ENCODE data around the gene PDGFD.

Gene PDGFD

GRCh38 chr11:103998826-103999508 lies 165.0 kb downstream of the PDGFD start:
- ATAC-seq, result no peak
- Mint-ChIP-seq H3K36me3 (ENCODE audit: low read depth) (no peaks in the 10 kb centered on the region), H3K4me3 (no peak overlapping the region), H3K9me3 (no peaks in the 10 kb centered on the region), H3K27ac (no peak overlapping the region), H3K4me1 (no peaks in the 10 kb centered on the region), H3K27me3 (no peaks in the 10 kb centered on the region)
- DNase-seq, result no peak

DNA sequence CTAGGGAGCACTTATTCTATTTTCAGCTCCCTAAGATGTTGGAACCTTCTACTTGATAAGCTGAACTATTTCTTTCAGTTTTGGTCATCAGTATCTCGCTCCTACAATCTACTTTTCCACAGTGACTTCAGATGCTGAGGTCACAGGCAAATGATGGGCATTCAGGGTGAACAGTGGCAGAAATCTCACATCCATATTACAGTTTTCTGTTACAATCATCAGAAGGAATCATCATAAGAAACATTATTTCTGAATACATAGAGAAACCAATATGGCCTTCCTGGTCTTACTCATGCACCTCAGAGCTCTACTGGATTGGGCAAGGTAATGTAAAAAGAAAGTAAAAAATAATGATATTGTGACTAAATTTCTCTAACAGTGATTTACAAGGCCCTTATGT lies 166.9 kb downstream of the PDGFD start:
- Mint-ChIP-seq H3K4me1 (no peaks in the 10 kb centered on the region), H3K27me3 (no peaks in the 10 kb centered on the region), H3K36me3 (ENCODE audit: low read depth) (no peaks in the 10 kb centered on the region), H3K4me3 (no peak overlapping the region), H3K27ac (no peak overlapping the region), H3K9me3 (no peaks in the 10 kb centered on the region)
- ATAC-seq, result no peak
- DNase-seq, result no peak

DNA sequence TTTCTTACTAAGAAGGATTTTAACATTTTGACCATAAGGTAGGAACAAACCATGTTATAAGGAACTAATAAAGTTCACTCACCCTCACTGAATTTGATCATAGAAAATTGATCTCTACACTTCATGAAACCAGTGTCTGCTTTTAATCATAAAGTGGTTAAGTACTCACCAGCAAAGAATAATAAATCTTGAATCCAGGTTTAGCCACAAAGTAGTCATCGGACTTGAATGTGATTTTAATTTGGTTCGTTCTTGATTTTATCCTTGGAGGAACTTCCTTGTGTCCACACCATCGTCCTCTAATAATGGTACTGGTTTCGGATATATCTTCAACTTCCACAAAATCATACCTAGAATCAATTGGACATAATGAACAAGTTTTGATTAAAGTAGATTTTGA lies 168.1 kb downstream of the PDGFD start:
- Mint-ChIP-seq H3K9me3 (no peaks in the 10 kb centered on the region), H3K4me3 (no peak overlapping the region), H3K4me1 (no peaks in the 10 kb centered on the region), H3K27ac (no peak overlapping the region), H3K36me3 (ENCODE audit: low read depth) (no peaks in the 10 kb centered on the region), H3K27me3 (no peaks in the 10 kb centered on the region)
- ATAC-seq, result no peak
- DNase-seq, result no peak

- H3K27me3 Mint-ChIP-seq, result no peaks in the 10 kb centered on the region
- no peaks in the 10 kb centered on the region for H3K36me3 Mint-ChIP-seq (ENCODE audit: low read depth)
- no peak overlapping the region for H3K27ac Mint-ChIP-seq
- no peaks in the 10 kb centered on the region for H3K9me3 Mint-ChIP-seq
- H3K4me1 Mint-ChIP-seq, result no peaks in the 10 kb centered on the region
- no peak overlapping the region for H3K4me3 Mint-ChIP-seq
- DNase-seq (no peak), ATAC-seq (no peak)
Measured at GRCh38 chr11:103994518-103994917, 169.4 kb downstream of the PDGFD start.

DNA sequence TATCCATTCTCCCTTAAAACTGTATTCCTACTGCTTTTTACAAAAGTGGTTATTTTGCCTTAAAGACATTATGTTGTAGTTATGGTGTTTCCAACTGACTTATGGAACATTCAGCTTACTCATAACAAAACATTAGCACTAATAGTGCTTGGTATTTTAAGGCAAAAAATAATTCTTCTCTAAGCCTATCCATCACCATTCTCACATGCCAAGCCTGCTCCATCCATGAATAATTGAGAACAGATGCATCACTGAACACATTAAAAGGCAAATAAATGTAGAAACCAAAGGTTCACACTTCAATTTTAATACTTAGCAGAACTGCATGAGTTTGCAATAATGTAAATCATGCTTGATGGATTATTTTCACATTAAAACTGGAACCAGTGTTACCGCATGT lies 169.9 kb downstream of the PDGFD start:
- H3K27me3 Mint-ChIP-seq, result no peaks in the 10 kb centered on the region
- no peak overlapping the region for H3K4me3 Mint-ChIP-seq
- H3K27ac Mint-ChIP-seq, result no peak overlapping the region
- no peaks in the 10 kb centered on the region for H3K9me3 Mint-ChIP-seq
- no peaks in the 10 kb centered on the region for H3K4me1 Mint-ChIP-seq
- no peak for ATAC-seq
- no peak for DNase-seq
- no peaks in the 10 kb centered on the region for H3K36me3 Mint-ChIP-seq (ENCODE audit: low read depth)

GRCh38 chr11:103993507-103993906 lies 170.4 kb downstream of the PDGFD start:
- H3K9me3 Mint-ChIP-seq, result no peaks in the 10 kb centered on the region
- H3K27ac Mint-ChIP-seq, result no peak overlapping the region
- no peak for ATAC-seq
- no peak for DNase-seq
- no peaks in the 10 kb centered on the region for H3K36me3 Mint-ChIP-seq (ENCODE audit: low read depth)
- no peaks in the 10 kb centered on the region for H3K4me1 Mint-ChIP-seq
- no peaks in the 10 kb centered on the region for H3K27me3 Mint-ChIP-seq
- H3K4me3 Mint-ChIP-seq, result no peak overlapping the region

GRCh38 chr11:103988595-103988969 lies 175.4 kb downstream of the PDGFD start:
- Mint-ChIP-seq H3K27ac (no peak overlapping the region), H3K36me3 (ENCODE audit: low read depth) (no peaks in the 10 kb centered on the region), H3K27me3 (no peaks in the 10 kb centered on the region), H3K4me1 (no peaks in the 10 kb centered on the region), H3K4me3 (no peak overlapping the region), H3K9me3 (peaks cover 7% of the 10 kb centered on the region)
- DNase-seq, result no peak
- ATAC-seq, result no peak

- no peaks in the 10 kb centered on the region for H3K4me1 Mint-ChIP-seq
- H3K27ac Mint-ChIP-seq, result no peak overlapping the region
- DNase-seq (no peak), ATAC-seq (no peak)
- H3K27me3 Mint-ChIP-seq, result no peaks in the 10 kb centered on the region
- peaks cover 7% of the 10 kb centered on the region for H3K9me3 Mint-ChIP-seq
- no peaks in the 10 kb centered on the region for H3K36me3 Mint-ChIP-seq (ENCODE audit: low read depth)
- H3K4me3 Mint-ChIP-seq, result no peak overlapping the region
Measured at GRCh38 chr11:103987629-103988594, 176.0 kb downstream of the PDGFD start.

- Mint-ChIP-seq H3K27me3 (no peaks in the 10 kb centered on the region), H3K9me3 (peaks cover 7% of the 10 kb centered on the region), H3K4me1 (no peaks in the 10 kb centered on the region), H3K36me3 (ENCODE audit: low read depth) (no peaks in the 10 kb centered on the region), H3K4me3 (no peak overlapping the region), H3K27ac (no peak overlapping the region)
- ATAC-seq (no peak), DNase-seq (no peak)
Measured at GRCh38 chr11:103985041-103985440, 178.9 kb downstream of the PDGFD start.

GRCh38 chr11:103980108-103980507 lies 183.8 kb downstream of the PDGFD start:
- Mint-ChIP-seq H3K4me1 (no peaks in the 10 kb centered on the region), H3K9me3 (peaks cover 12% of the 10 kb centered on the region), H3K27me3 (no peaks in the 10 kb centered on the region), H3K4me3 (no peak overlapping the region), H3K27ac (no peak overlapping the region), H3K36me3 (ENCODE audit: low read depth) (no peaks in the 10 kb centered on the region)
- DNase-seq, result no peak
- ATAC-seq, result no peak

GRCh38 chr11:103978616-103979595 lies 185.0 kb downstream of the PDGFD start:
- no peak for ATAC-seq
- Mint-ChIP-seq H3K4me1 (no peaks in the 10 kb centered on the region), H3K9me3 (peaks cover 5% of the 10 kb centered on the region), H3K27ac (no peak overlapping the region), H3K27me3 (no peaks in the 10 kb centered on the region), H3K4me3 (no peak overlapping the region), H3K36me3 (ENCODE audit: low read depth) (no peaks in the 10 kb centered on the region)
- no peak for DNase-seq

- DNase-seq (no peak), ATAC-seq (no peak)
- Mint-ChIP-seq H3K4me3 (no peak overlapping the region), H3K27ac (no peak overlapping the region), H3K4me1 (no peaks in the 10 kb centered on the region), H3K9me3 (no peaks in the 10 kb centered on the region), H3K36me3 (ENCODE audit: low read depth) (no peaks in the 10 kb centered on the region), H3K27me3 (no peaks in the 10 kb centered on the region)
Measured at GRCh38 chr11:103972013-103972412, 191.9 kb downstream of the PDGFD start.

GRCh38 chr11:103970701-103971249 lies 193.2 kb downstream of the PDGFD start:
- Mint-ChIP-seq H3K4me3 (no peak overlapping the region), H3K27ac (no peak overlapping the region), H3K4me1 (no peaks in the 10 kb centered on the region), H3K9me3 (no peaks in the 10 kb centered on the region), H3K36me3 (ENCODE audit: low read depth) (no peaks in the 10 kb centered on the region), H3K27me3 (no peaks in the 10 kb centered on the region)
- DNase-seq, result no peak
- ATAC-seq, result no peak

GRCh38 chr11:103968685-103969084 lies 195.3 kb downstream of the PDGFD start:
- H3K9me3 Mint-ChIP-seq, result no peaks in the 10 kb centered on the region
- H3K4me1 Mint-ChIP-seq, result no peaks in the 10 kb centered on the region
- no peak overlapping the region for H3K4me3 Mint-ChIP-seq
- DNase-seq (no peak), ATAC-seq (no peak)
- H3K36me3 Mint-ChIP-seq (ENCODE audit: low read depth), result no peaks in the 10 kb centered on the region
- no peak overlapping the region for H3K27ac Mint-ChIP-seq
- H3K27me3 Mint-ChIP-seq, result no peaks in the 10 kb centered on the region

Measured in activated naive CD8-positive, alpha-beta T cell treated with anti-CD3 and anti-CD28 coated beads, Interleukin-2, amount 50 U/mL, for 24 hours (primary cell).